NB4 (cell line): Measurements from ENCODE around the gene NDUFA7.
"Not testable (repeated sequence)": the region's sequence is repeated elsewhere in the genome, so short reads cannot be mapped to it uniquely, and the experiment has no call there.

Source experiments
- DNase-seq: peaks from one replicate; pipeline ENCODE4 v3.0.0; 2010; ENCODE audit warnings: low read depth
- H3K4me3 ChIP-seq: one replicate; pipeline ENCODE4 v1.5.1; 2011; ENCODE audit warnings: mild to moderate bottlenecking, low read depth, low read length, moderate library complexity
- MYC ChIP-seq: IDR thresholded peaks from 2 replicates; pipeline ENCODE4 v1.6.1; 2011; ENCODE audit warnings: low read depth, low read length
- POLR2A ChIP-seq: IDR thresholded peaks from 2 replicates; pipeline ENCODE4 v1.6.1; 2011; ENCODE audit warnings: mild to moderate bottlenecking; ENCODE audit not compliant: insufficient read length; ENCODE audit errors: extremely low read depth
- TF ChIP-seq, protein P1 (sequence below): IDR thresholded peaks from 2 replicates; pipeline ENCODE4 v1.6.1; 2011; ENCODE audit warnings: low read depth, low read length
- TF ChIP-seq, protein P2 (sequence below): IDR thresholded peaks from one replicate; pipeline ENCODE4 v1.5.1; 2012; ENCODE audit warnings: low read depth, low read length

NDUFA7 gene

DNA sequence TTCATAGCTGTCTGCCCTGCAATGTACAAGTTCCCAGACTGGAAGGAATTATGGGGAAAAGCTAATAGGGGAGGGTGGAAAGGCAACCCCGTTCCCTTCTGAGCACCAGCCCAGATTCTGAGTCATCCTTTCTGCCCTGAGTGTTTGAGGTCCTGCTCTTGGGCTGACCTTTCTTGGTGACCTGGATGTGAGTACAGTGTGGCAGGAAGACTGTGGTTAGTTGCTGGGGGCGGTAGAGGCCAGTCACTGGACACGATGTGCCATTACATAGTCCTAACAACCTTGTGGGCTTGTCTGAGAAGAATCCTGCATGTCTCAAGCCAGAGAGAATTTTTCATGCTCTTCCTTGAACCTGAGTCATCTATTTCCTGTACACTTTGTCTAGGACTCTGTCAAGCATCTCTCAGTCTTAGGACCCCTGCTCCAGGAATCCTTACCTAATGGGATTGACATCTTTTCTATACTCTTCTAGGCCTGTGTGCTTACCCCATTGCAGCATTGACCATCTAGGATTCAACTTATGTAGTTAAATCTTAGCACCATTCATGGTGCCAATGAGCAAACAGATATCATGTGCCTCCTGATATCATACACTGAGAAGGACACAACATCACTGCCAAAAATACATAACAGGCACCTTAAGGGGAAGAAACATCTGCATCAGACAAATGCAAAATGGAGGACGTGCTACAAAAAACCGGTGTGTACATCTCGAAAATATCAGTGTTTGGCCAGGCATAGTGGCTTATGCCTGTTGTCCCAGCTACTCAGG, 34.6 kb upstream of the NDUFA7 start:
- DNase-seq, result peak; percentile 83
- no peak overlapping the region for H3K4me3 ChIP-seq
- TF ChIP-seq POLR2A (no peak), MYC (peak; percentile 50; the same call in 1 of the 2 replicates)
- TF ChIP-seq, protein P1, sequence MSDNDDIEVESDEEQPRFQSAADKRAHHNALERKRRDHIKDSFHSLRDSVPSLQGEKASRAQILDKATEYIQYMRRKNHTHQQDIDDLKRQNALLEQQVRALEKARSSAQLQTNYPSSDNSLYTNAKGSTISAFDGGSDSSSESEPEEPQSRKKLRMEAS, result 0 out of 2 replicates have a peak, but pooled peaks have one; percentile 18
- TF ChIP-seq, protein P2, sequence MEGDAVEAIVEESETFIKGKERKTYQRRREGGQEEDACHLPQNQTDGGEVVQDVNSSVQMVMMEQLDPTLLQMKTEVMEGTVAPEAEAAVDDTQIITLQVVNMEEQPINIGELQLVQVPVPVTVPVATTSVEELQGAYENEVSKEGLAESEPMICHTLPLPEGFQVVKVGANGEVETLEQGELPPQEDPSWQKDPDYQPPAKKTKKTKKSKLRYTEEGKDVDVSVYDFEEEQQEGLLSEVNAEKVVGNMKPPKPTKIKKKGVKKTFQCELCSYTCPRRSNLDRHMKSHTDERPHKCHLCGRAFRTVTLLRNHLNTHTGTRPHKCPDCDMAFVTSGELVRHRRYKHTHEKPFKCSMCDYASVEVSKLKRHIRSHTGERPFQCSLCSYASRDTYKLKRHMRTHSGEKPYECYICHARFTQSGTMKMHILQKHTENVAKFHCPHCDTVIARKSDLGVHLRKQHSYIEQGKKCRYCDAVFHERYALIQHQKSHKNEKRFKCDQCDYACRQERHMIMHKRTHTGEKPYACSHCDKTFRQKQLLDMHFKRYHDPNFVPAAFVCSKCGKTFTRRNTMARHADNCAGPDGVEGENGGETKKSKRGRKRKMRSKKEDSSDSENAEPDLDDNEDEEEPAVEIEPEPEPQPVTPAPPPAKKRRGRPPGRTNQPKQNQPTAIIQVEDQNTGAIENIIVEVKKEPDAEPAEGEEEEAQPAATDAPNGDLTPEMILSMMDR, result no peak

DNA sequence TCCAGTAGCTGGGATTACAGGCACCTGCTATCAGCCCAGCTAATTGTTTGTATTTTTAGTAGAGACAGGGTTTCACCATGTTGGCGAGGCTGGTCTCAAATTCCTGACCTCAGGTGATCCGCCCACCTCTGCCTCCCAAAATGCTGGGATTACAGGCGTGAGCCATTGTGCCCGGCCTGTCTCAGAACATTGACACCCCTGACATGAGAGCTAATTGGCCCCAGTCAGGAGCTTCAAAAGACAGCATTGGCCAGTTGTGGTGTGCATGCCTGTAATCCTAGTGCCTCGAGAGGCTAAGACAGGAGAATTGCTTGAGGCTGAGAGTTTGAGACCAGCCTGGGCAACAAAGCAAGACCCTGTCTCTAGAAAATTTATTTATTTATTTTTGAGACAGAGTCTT, 31.7 kb upstream of the NDUFA7 start:
- DNase-seq, H3K4me3 ChIP-seq: not testable (repeated sequence)

DNA sequence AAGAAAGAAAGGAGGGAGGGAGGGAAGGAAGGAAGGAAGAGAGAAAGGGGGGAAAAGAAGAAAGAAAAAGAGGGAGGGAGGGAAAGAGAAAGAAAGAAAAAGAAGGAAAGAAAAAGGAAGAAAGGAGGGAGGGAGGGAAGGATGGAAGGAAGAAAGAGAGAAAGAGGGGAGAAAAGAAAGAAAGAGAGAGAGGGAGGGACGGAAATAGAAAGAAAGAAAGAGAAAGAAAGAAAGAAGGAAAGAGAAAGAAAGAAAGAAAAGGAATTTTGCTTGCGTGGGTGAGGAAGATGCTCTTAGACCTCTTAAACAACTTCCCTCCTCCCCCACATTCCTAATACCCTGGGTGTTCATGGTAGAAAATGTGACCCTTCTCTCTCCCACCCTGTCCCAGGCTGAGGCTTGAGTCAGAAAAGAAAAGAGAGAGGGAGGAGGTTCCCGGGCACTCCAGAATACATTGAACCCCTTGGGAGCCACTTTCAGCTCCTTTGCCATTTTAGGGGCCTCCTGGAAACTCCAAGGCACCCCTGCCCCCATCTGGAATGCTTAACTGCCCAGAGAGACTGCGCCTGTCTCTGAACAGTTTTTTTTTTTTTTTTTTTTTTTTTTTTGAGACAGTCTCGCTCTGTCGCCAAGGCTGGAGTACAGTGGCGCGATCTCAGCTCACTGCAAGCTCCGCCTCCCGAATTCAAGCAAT, 31.1 kb upstream of the NDUFA7 start:
- H3K4me3 ChIP-seq, result no peak overlapping the region

DNA sequence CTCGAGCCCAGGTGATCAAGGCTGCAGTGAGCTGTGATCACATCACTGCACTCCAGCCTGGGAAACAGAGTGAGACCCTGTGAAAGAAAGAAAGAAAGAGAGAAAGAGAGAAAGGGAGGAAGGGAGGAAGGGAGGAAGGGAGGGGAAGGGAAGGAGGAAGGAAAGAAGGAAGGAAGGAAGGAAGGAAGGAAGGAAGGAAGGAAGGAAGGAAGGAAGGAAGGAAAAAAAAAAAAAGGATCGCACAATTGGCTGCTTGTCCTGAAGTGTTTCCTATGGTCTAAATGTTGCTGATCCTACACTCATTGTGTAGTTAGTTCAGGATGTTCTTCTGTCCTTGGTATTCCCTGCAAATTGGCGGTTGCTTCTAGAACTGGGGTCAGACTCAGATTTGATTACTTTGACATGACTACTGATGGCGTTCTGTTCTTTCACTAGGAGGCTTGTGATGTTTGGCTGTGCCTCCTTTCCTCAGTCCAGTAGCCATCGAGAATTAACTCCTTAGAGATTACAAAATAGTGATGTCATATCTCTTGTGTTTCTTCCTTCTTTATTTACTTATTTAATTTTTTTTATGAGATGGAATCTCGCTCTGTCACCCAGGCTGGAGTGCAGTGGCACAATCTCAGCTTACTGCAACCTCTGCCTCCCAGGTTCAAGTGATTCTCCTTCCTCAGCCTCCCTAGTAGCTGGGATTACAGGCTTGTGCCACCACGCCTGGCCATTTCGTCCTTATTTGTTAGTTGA, 28.6 kb upstream of the NDUFA7 start:
- DNase-seq, H3K4me3 ChIP-seq: not testable (repeated sequence)

More for the DNA sequence above, 31.1 kb upstream of the NDUFA7 start:
- TF ChIP-seq MYC (no peak), POLR2A (no peak)
- TF ChIP-seq, protein P2, result no peak
- TF ChIP-seq, protein P1, result no peak
- DNase-seq, result no peak

DNA sequence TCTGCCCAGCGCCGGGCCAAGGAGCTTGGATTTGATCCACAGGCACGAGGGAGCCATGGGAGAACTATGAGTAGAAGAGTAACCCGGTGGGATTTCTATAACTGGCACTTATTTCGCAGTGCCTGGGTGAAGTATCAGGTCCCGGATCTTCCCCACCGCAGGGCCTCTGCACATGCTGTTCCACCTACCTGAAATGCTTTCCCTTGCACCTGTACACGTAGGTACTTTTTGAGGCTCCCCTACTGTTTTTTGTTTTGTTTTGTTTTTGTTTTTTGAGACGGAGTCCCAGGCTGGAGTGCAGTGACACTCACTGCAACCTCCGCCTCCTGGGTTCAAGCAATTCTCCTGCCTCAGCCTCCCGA, 22.3 kb upstream of the NDUFA7 start:
- no peak overlapping the region for H3K4me3 ChIP-seq
- TF ChIP-seq, protein P2, result no peak
- TF ChIP-seq MYC (no peak), POLR2A (no peak)
- TF ChIP-seq, protein P1, result no peak

DNA sequence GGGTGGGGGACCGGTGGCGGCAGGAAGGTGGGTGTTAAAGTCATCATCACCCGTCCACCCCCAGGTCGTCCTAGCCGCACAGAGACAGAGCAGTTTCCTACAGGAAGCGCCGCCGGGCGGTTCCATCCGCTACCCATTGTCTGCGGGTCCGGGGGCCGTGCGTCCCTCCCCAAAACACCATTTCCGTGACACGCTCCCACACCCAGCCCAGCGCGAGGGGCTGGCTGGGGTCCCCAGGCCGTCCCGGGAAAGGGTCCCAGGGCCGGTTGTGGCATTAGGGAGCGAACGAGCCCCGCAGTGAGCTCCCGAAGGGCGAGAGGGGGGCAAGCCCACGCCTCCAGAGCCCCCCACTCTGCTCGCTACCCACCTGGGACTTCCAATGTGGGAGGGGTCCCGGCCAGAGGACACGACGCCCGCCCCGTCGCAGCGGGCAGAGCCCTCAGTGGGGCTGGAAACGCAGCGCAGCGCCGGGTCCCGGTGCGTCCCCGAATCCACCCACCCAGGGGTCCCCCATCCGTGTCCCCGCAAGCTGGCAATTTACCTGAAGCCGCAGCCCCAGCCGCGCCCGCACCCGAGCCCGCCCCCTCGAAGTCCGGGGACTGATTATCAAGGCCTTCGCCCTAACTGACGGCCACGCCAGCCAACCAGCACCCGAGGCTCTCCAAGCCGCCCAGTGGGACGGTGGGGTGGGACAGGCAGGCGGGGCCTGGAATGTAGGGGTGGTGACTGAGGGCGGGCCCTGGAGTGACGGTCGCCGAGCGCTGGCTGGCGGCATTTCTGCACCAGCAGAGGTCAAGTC, 21.7 kb upstream of the NDUFA7 start, which contains the start of gene KANK3:
Gene KANK3 (minus strand): TSS at position 579 of the 799 bp plus-strand sequence. CDS start 5,434 bp downstream, outside the sequence.
- peak; percentile 96 for DNase-seq
- no peak within 1 kb of the TSS for H3K4me3 ChIP-seq
- TF ChIP-seq MYC (no peak), POLR2A (no peak)
- TF ChIP-seq, protein P1, result no peak
- TF ChIP-seq, protein P2, result no peak

More for the DNA sequence above, 22.3 kb upstream of the NDUFA7 start:
- no peak for DNase-seq
